WERI-Rb-1 (cell line): ENCODE measurements around the gene METTL4.
"Not testable (repeated sequence)": the region's sequence is repeated elsewhere in the genome, so short reads cannot be mapped to it uniquely, and the experiment has no call there.

Experiments used
- DNase-seq: peaks from one replicate; pipeline ENCODE4 v3.0.0-alpha.2; 2020
- H3K27ac ChIP-seq: fragments of 250-450 bp; sonication (Bioruptor Pico); 2 replicates; pipeline ENCODE4 v1.5.1; 2020; ENCODE audit warnings: mild to moderate bottlenecking, moderate library complexity
- H3K27me3 ChIP-seq: fragments of 250-450 bp; sonication (Bioruptor Pico); 2 replicates; pipeline ENCODE4 v1.5.1; 2021; ENCODE audit warnings: mild to moderate bottlenecking, low read depth, moderate library complexity; ENCODE audit not compliant: insufficient read depth, severe bottlenecking
- H3K36me3 ChIP-seq: fragments of 250-450 bp; sonication (Bioruptor Pico); 2 replicates; pipeline ENCODE4 v1.5.1; 2020; ENCODE audit warnings: mild to moderate bottlenecking, moderate library complexity
- H3K4me3 ChIP-seq: 2 replicates; pipeline ENCODE4 v1.5.1; 2011; ENCODE audit warnings: low read depth, mild to moderate bottlenecking, control low read depth, low read length
- H3K9me3 ChIP-seq: fragments of 250-450 bp; sonication (Bioruptor Pico); 2 replicates; pipeline ENCODE4 v1.5.1; 2021; ENCODE audit warnings: mild to moderate bottlenecking, moderate library complexity; ENCODE audit not compliant: severe bottlenecking
- CTCF ChIP-seq: IDR thresholded peaks from 2 replicates; pipeline ENCODE4 v1.5.1; 2011; ENCODE audit warnings: low read depth, mild to moderate bottlenecking, control low read depth, inconsistent platforms, low read length

Gene METTL4

GRCh38 chr18:2541925-2542563, 29.3 kb downstream of the METTL4 start:
- H3K9me3 ChIP-seq, H3K36me3 ChIP-seq, H3K4me3 ChIP-seq, H3K27me3 ChIP-seq, DNase-seq, H3K27ac ChIP-seq: not testable (repeated sequence)
- TF ChIP-seq CTCF, result peak; percentile 24; the same call in 1 of the 2 replicates

- H3K4me3 ChIP-seq, result no peak overlapping the region
- H3K9me3 ChIP-seq, result no peaks in the 10 kb centered on the region
- no peaks in the 10 kb centered on the region for H3K36me3 ChIP-seq
- H3K27ac ChIP-seq, result no peak overlapping the region
- H3K27me3 ChIP-seq, result no peaks in the 10 kb centered on the region
- no peak for TF ChIP-seq CTCF
- DNase-seq, result no peak
These were observed 30.7 kb downstream of the METTL4 start for GRCh38 chr18:2540575-2540974.

- Histone ChIP-seq H3K4me3 (no peak overlapping the region), H3K27me3 (no peaks in the 10 kb centered on the region), H3K9me3 (no peaks in the 10 kb centered on the region), H3K36me3 (no peaks in the 10 kb centered on the region), H3K27ac (no peak overlapping the region)
- no peak for DNase-seq
- TF ChIP-seq CTCF, result no peak
These were observed 32.5 kb downstream of the METTL4 start for GRCh38 chr18:2538844-2539243.

GRCh38 chr18:2538236-2538635, 33.1 kb downstream of the METTL4 start:
- H3K36me3 ChIP-seq, result no peaks in the 10 kb centered on the region
- no peak for TF ChIP-seq CTCF
- DNase-seq, result no peak
- no peak overlapping the region for H3K4me3 ChIP-seq
- no peak overlapping the region for H3K27ac ChIP-seq
- H3K27me3 ChIP-seq, result no peaks in the 10 kb centered on the region
- H3K9me3 ChIP-seq, result no peaks in the 10 kb centered on the region

GRCh38 chr18:2537296-2537695, 34.0 kb downstream of the METTL4 start:
- DNase-seq, result no peak
- H3K9me3 ChIP-seq, result no peaks in the 10 kb centered on the region
- H3K4me3 ChIP-seq, result no peak overlapping the region
- no peaks in the 10 kb centered on the region for H3K36me3 ChIP-seq
- no peaks in the 10 kb centered on the region for H3K27me3 ChIP-seq
- TF ChIP-seq CTCF, result no peak
- no peak overlapping the region for H3K27ac ChIP-seq

- no peak overlapping the region for H3K27ac ChIP-seq
- no peak for TF ChIP-seq CTCF
- no peaks in the 10 kb centered on the region for H3K9me3 ChIP-seq
- no peaks in the 10 kb centered on the region for H3K36me3 ChIP-seq
- H3K27me3 ChIP-seq, result no peaks in the 10 kb centered on the region
- no peak overlapping the region for H3K4me3 ChIP-seq
- DNase-seq, result no peak
These were observed 34.8 kb downstream of the METTL4 start for GRCh38 chr18:2536493-2536892.
